Keratinocyte (primary cell): Measurements from ENCODE around the gene MRTO4. TPM values are rescaled to one million over a fixed set of nuclear protein-coding genes. Genes with fewer than 3 reads are reported as not detected.
"Not testable (repeated sequence)": the region's sequence is repeated elsewhere in the genome, so short reads cannot be mapped to it uniquely, and the experiment has no call there.

Experiments
- DNase-seq: peaks from one replicate; pipeline ENCODE4 v3.0.0-alpha.2; 2011; ENCODE audit warnings: low read depth, missing footprints, low spot score
- FAIRE-seq: peaks from 2 replicates; lab custom pipeline; 2011; peaks lifted over from hg19 to GRCh38; lab: Jason Lieb, UNC
- H2AFZ ChIP-seq: 2 replicates; pipeline ENCODE4 v1.6.0; 2012; ENCODE audit warnings: low read length, control low read depth, inconsistent platforms; ENCODE audit not compliant: control insufficient read depth
- H3K27ac ChIP-seq: 2 replicates; pipeline ENCODE4 v1.5.1; 2011; ENCODE audit warnings: low read length; ENCODE audit not compliant: control insufficient read depth, insufficient read depth
- H3K27me3 ChIP-seq: 3 replicates; pipeline ENCODE4 v1.6.0; 2011; ENCODE audit warnings: low read length; ENCODE audit not compliant: control insufficient read depth, insufficient read depth; ENCODE audit errors: extremely low read depth
- H3K36me3 ChIP-seq, 2 experiments: 2 replicates in 1 of 2; 3 replicates in 1 of 2; pipeline ENCODE4 v1.5.1; 2011; ENCODE audit warnings: low read length in 2 of 2, mild to moderate bottlenecking in 1 of 2; ENCODE audit not compliant: control insufficient read depth in 2 of 2, insufficient read depth in 2 of 2; ENCODE audit errors: extremely low read depth in 1 of 2
- H3K4me1 ChIP-seq: 3 replicates; pipeline ENCODE4 v1.5.1; 2011; ENCODE audit warnings: low read length; ENCODE audit not compliant: control insufficient read depth, insufficient read depth; ENCODE audit errors: extremely low read depth
- H3K4me2 ChIP-seq: 3 replicates; pipeline ENCODE4 v1.6.0; 2011; ENCODE audit warnings: low read depth, low read length; ENCODE audit not compliant: control insufficient read depth, insufficient read depth; ENCODE audit errors: extremely low read depth
- H3K4me3 ChIP-seq, 3 experiments: fragments of 200-600 bp in 1 of 3; sonication (generic) in 1 of 3; 2 replicates in 2 of 3; 3 replicates in 1 of 3; pipeline ENCODE4 v1.5.1; 2011 to 2016; ENCODE audit warnings: low read length in 3 of 3, mild to moderate bottlenecking in 3 of 3, control low read depth in 2 of 3, inconsistent platforms in 1 of 3, low read depth in 1 of 3, mixed read lengths in 1 of 3, mixed run types in 1 of 3, moderate library complexity in 1 of 3; ENCODE audit not compliant: control insufficient read depth in 2 of 3, insufficient read depth in 2 of 3; ENCODE audit errors: extremely low read depth in 1 of 3
- H3K79me2 ChIP-seq: 2 replicates; pipeline ENCODE4 v1.6.0; 2012; ENCODE audit warnings: low read length; ENCODE audit not compliant: control insufficient read depth, insufficient read depth
- H3K9ac ChIP-seq: 3 replicates; pipeline ENCODE4 v1.6.0; 2011; ENCODE audit warnings: low read length; ENCODE audit not compliant: control insufficient read depth, insufficient read depth; ENCODE audit errors: extremely low read depth
- H3K9me1 ChIP-seq: 3 replicates; pipeline ENCODE4 v1.6.0; 2011; ENCODE audit warnings: low read length; ENCODE audit not compliant: control insufficient read depth, insufficient read depth; ENCODE audit errors: extremely low read depth
- H3K9me3 ChIP-seq: 2 replicates; pipeline ENCODE4 v1.5.1; 2012; ENCODE audit warnings: low read depth, low read length; ENCODE audit not compliant: control insufficient read depth
- H4K20me1 ChIP-seq: 3 replicates; pipeline ENCODE4 v1.6.0; 2011; ENCODE audit warnings: low read length; ENCODE audit not compliant: control insufficient read depth, insufficient read depth; ENCODE audit errors: extremely low read depth
- CTCF ChIP-seq, 3 experiments: IDR thresholded peaks in 1 of 3; conservative IDR thresholded peaks in 1 of 3; optimal IDR thresholded peaks in 1 of 3; 2 replicates in 2 of 3; 3 replicates in 1 of 3; pipeline versions ENCODE3 to v1.5.1; 2011; ENCODE audit warnings: low read length in 3 of 3, mild to moderate bottlenecking in 3 of 3, moderate library complexity in 2 of 3, control low read depth in 1 of 3, inconsistent platforms in 1 of 3; ENCODE audit not compliant: insufficient read depth in 2 of 3; ENCODE audit errors: extremely low read depth in 1 of 3
- EZH2 ChIP-seq: IDR thresholded peaks from one replicate; pipeline ENCODE4 v1.6.1; 2012; ENCODE audit warnings: inconsistent platforms, mild to moderate bottlenecking, low read length, moderate library complexity
- dilution Hi-C: fragments of 300-500 bp; cut with MboI; formaldehyde crosslinking; loops from one replicate; pipeline ENCODE4 v1.7.0; 2020; ENCODE audit warnings: low sequenced_read_pairs; ENCODE audit not compliant: extremely low pct_ligation_motif_present
- polyA plus RNA-seq, 5 experiments: library from polyadenylated mRNA; depleted of rRNA in 3 of 5; stranded (reverse) in 3 of 5; stranded (forward) in 1 of 5; unstranded in 1 of 5; fragments of >200 nt; gene quantifications; 1 replicate in 1 of 5; 2 replicates in 3 of 5; 3 replicates in 1 of 5; pipeline versions ENCODE4 v1.2.1 to v1.2.3, GENCODE V29; 2011 to 2012; ENCODE audit warnings: missing spikeins in 2 of 5, low read depth in 1 of 5, low replicate concordance in 1 of 5

Gene MRTO4
- polyA plus RNA-seq, 1 donor (not counting 4 experiments of a cell fraction or from before 2014, with no cell fraction given), result 50.2 TPM

- H3K9me1 ChIP-seq, result no peaks in the 10 kb centered on the region
These were observed 33.3 kb downstream of the MRTO4 start for GRCh38 chr1:19284881-19285280.

GRCh38 chr1:19285366-19285765, 33.8 kb downstream of the MRTO4 start:
- H3K9me1 ChIP-seq, dilution Hi-C loops, H4K20me1 ChIP-seq, H3K4me2 ChIP-seq, FAIRE-seq, H3K27me3 ChIP-seq, H3K9me3 ChIP-seq, DNase-seq, H3K9ac ChIP-seq, H3K27ac ChIP-seq, H3K79me2 ChIP-seq, H2AFZ ChIP-seq, H3K36me3 ChIP-seq, H3K4me1 ChIP-seq, H3K4me3 ChIP-seq: not testable (repeated sequence)

More at GRCh38 chr1:19284881-19285280, 33.3 kb downstream of the MRTO4 start:
- no peak for FAIRE-seq
- dilution Hi-C loops, result no loop called here
- no peaks in the 10 kb centered on the region for H3K9me3 ChIP-seq
- TF ChIP-seq EZH2 (no peak), CTCF (optimal IDR thresholded peaks at IDR 0.05 in 1 of 3, IDR thresholded peaks at IDR 0.05 in 1 of 3, conservative IDR thresholded peaks at IDR 0.05 in 1 of 3; ENCODE audit: extremely low read depth in 1 of 3, insufficient read depth in 2 of 3, low read length in 3 of 3) (no peak)
- H3K27me3 ChIP-seq, result no peaks in the 10 kb centered on the region
- H4K20me1 ChIP-seq, result no peaks in the 10 kb centered on the region
- no peak overlapping the region for H3K9ac ChIP-seq
- DNase-seq, result no peak
- H3K4me2 ChIP-seq, result no peak overlapping the region
- H3K27ac ChIP-seq, result no peak overlapping the region
- no peak overlapping the region for H2AFZ ChIP-seq
- H3K4me3 ChIP-seq, result no peak overlapping the region
- no peaks in the 10 kb centered on the region for H3K36me3 ChIP-seq
- no peaks in the 10 kb centered on the region for H3K79me2 ChIP-seq
- H3K4me1 ChIP-seq, result peaks cover 4% of the 10 kb centered on the region

- H3K4me3 ChIP-seq, dilution Hi-C loops, H3K27ac ChIP-seq, H3K4me2 ChIP-seq, H3K9ac ChIP-seq, H3K9me1 ChIP-seq, H4K20me1 ChIP-seq, H2AFZ ChIP-seq, H3K36me3 ChIP-seq, H3K9me3 ChIP-seq, H3K27me3 ChIP-seq, H3K79me2 ChIP-seq, FAIRE-seq, DNase-seq, H3K4me1 ChIP-seq: not testable (repeated sequence)
These were observed 34.2 kb downstream of the MRTO4 start for GRCh38 chr1:19285807-19286206.
